H9 (cell line): ENCODE measurements around the gene C1D. TPM values are rescaled to one million over a fixed set of nuclear protein-coding genes. Genes with fewer than 3 reads are reported as not detected.

Source experiments
- DNase-seq: peaks from one replicate; pipeline ENCODE4 v3.0.0-alpha.2; 2017
- H2AFZ ChIP-seq: one replicate; pipeline ENCODE4 v1.6.1; 2013; ENCODE audit warnings: mild to moderate bottlenecking, low read length, control low read depth, moderate library complexity
- H2AK5ac ChIP-seq: 2 replicates; pipeline ENCODE4 v1.6.1; 2013; ENCODE audit warnings: low read length, control low read depth, mixed read lengths; ENCODE audit not compliant: insufficient read length
- H2BK120ac ChIP-seq: one replicate; pipeline ENCODE4 v1.6.1; 2013; ENCODE audit warnings: low read depth, mild to moderate bottlenecking, low read length, control low read depth, inconsistent platforms; ENCODE audit not compliant: poor library complexity, severe bottlenecking
- H2BK12ac ChIP-seq: 2 replicates; pipeline ENCODE4 v1.6.1; 2013; ENCODE audit warnings: low read length, control low read depth, mixed read lengths, low read depth; ENCODE audit not compliant: insufficient read length
- H2BK15ac ChIP-seq: 2 replicates; pipeline ENCODE4 v1.6.1; 2013; ENCODE audit warnings: low read depth, low read length, control low read depth
- H2BK20ac ChIP-seq: one replicate; pipeline ENCODE4 v1.6.1; 2013; ENCODE audit warnings: low read depth, mild to moderate bottlenecking, low read length, control low read depth, inconsistent platforms; ENCODE audit not compliant: poor library complexity, severe bottlenecking
- H2BK5ac ChIP-seq: 2 replicates; pipeline ENCODE4 v1.6.1; 2013; ENCODE audit warnings: low read length, control low read depth, mixed read lengths; ENCODE audit not compliant: insufficient read length
- H3K14ac ChIP-seq: 2 replicates; pipeline ENCODE4 v1.6.1; 2013; ENCODE audit warnings: low read length, control low read depth; ENCODE audit not compliant: insufficient read depth
- H3K18ac ChIP-seq: 2 replicates; pipeline ENCODE4 v1.6.1; 2013; ENCODE audit warnings: low read depth, mild to moderate bottlenecking, mixed read lengths, low read length, control low read depth; ENCODE audit not compliant: insufficient read length
- H3K23ac ChIP-seq: 2 replicates; pipeline ENCODE4 v1.6.1; 2013; ENCODE audit warnings: low read length, control low read depth, mixed read lengths, low read depth; ENCODE audit not compliant: insufficient read length
- H3K23me2 ChIP-seq: 2 replicates; pipeline ENCODE4 v1.6.1; 2013; ENCODE audit warnings: low read depth, mild to moderate bottlenecking, mixed read lengths, low read length, control low read depth; ENCODE audit not compliant: insufficient read length, poor library complexity, severe bottlenecking
- H3K27ac ChIP-seq: 2 replicates; pipeline ENCODE4 v1.5.1; 2013; ENCODE audit warnings: low read length, control low read depth, mixed read lengths, low read depth; ENCODE audit not compliant: insufficient read length
- H3K27me3 ChIP-seq: 2 replicates; pipeline ENCODE4 v1.6.1; 2013; ENCODE audit warnings: low read length, control low read depth, inconsistent platforms; ENCODE audit not compliant: insufficient read depth
- H3K4ac ChIP-seq: 2 replicates; pipeline ENCODE4 v1.6.1; 2013; ENCODE audit warnings: low read depth, mild to moderate bottlenecking, control low read depth, inconsistent platforms, low read length, moderate library complexity
- H3K4me1 ChIP-seq: 2 replicates; pipeline ENCODE4 v1.6.1; 2013; ENCODE audit warnings: low read length, control low read depth, inconsistent platforms; ENCODE audit not compliant: insufficient read depth
- H3K4me2 ChIP-seq: 2 replicates; pipeline ENCODE4 v1.6.1; 2013; ENCODE audit warnings: low read length, control low read depth, mixed read lengths; ENCODE audit not compliant: insufficient read length, insufficient read depth
- H3K56ac ChIP-seq: 2 replicates; pipeline ENCODE4 v1.6.1; 2013; ENCODE audit warnings: low read depth, mild to moderate bottlenecking, mixed read lengths, low read length, control low read depth; ENCODE audit not compliant: insufficient read length
- H3K79me1 ChIP-seq: 2 replicates; pipeline ENCODE4 v1.6.1; 2013; ENCODE audit warnings: low read depth, mild to moderate bottlenecking, moderate library complexity, low read length, control low read depth, inconsistent platforms; ENCODE audit not compliant: insufficient read depth, poor library complexity, severe bottlenecking
- H3K79me2 ChIP-seq: 2 replicates; pipeline ENCODE4 v1.6.1; 2013; ENCODE audit warnings: low read length, control low read depth, inconsistent platforms; ENCODE audit not compliant: insufficient read depth
- H3K9ac ChIP-seq: 2 replicates; pipeline ENCODE4 v1.6.1; 2013; ENCODE audit warnings: low read length, control low read depth, mixed read lengths; ENCODE audit not compliant: insufficient read length; ENCODE audit errors: extremely low read depth
- H3K9me3 ChIP-seq: one replicate; pipeline ENCODE4 v1.6.1; 2013; ENCODE audit warnings: low read depth, low read length, inconsistent platforms; ENCODE audit not compliant: control insufficient read depth
- H3T11ph ChIP-seq: one replicate; pipeline ENCODE4 v1.6.1; 2013; ENCODE audit warnings: mild to moderate bottlenecking, low read length, control low read depth, inconsistent platforms
- H4K20me1 ChIP-seq: one replicate; pipeline ENCODE4 v1.6.1; 2013; ENCODE audit not compliant: control insufficient read depth, insufficient read length, insufficient read depth
- H4K5ac ChIP-seq: 2 replicates; pipeline ENCODE4 v1.6.1; 2013; ENCODE audit warnings: low read depth, mild to moderate bottlenecking, mixed read lengths, low read length, control low read depth; ENCODE audit not compliant: insufficient read length
- H4K8ac ChIP-seq: replicated peaks from 2 replicates; pipeline ENCODE4 v1.6.1; 2013; ENCODE audit warnings: low read length, control low read depth, mixed read lengths, low read depth; ENCODE audit not compliant: insufficient read length
- H4K91ac ChIP-seq: 2 replicates; pipeline ENCODE4 v1.6.1; 2013; ENCODE audit warnings: low read depth, mild to moderate bottlenecking, moderate library complexity, mixed read lengths, low read length, control low read depth; ENCODE audit not compliant: insufficient read length
- H3K27ac Mint-ChIP-seq, 3 experiments: 2 replicates in 2 of 3; 3 replicates in 1 of 3; pipeline ENCODE4 v1.8.0; 2020 to 2021; ENCODE audit warnings: mixed read lengths in 3 of 3, mild to moderate bottlenecking in 1 of 3, moderate library complexity in 1 of 3
- H3K27me3 Mint-ChIP-seq: 2 replicates; pipeline ENCODE4 v1.8.0; 2021; ENCODE audit warnings: low read depth, mild to moderate bottlenecking, moderate library complexity, mixed read lengths
- H3K36me3 Mint-ChIP-seq, 3 experiments: 2 replicates in 2 of 3; 3 replicates in 1 of 3; pipeline ENCODE4 v1.8.0; 2020 to 2021; ENCODE audit warnings: low read depth in 3 of 3, mixed read lengths in 3 of 3; ENCODE audit not compliant: insufficient read depth in 1 of 3
- H3K4me1 Mint-ChIP-seq, 2 experiments: 2 replicates each; pipeline ENCODE4 v1.8.0; 2020; ENCODE audit warnings: mixed read lengths in 2 of 2
- H3K4me3 Mint-ChIP-seq, 2 experiments: 2 replicates in 1 of 2; 3 replicates in 1 of 2; pipeline ENCODE4 v1.8.0; 2020 to 2021; ENCODE audit warnings: mild to moderate bottlenecking in 2 of 2, mixed read lengths in 2 of 2, moderate library complexity in 1 of 2
- H3K9me3 Mint-ChIP-seq, 2 experiments: 2 replicates in 1 of 2; 3 replicates in 1 of 2; pipeline ENCODE4 v1.8.0; 2020; ENCODE audit warnings: mild to moderate bottlenecking in 2 of 2, mixed read lengths in 2 of 2, moderate library complexity in 1 of 2
- WGBS: extraction: QIAGEN DNeasy Blood & Tissue Kit; methylation state at CpG from one replicate; pipeline ENCODE4 v1.1.7; 2013; ENCODE audit warnings: missing lambda C conversion rate, low lambda C conversion rate, mixed read lengths; ENCODE audit not compliant: insufficient read length; ENCODE audit errors: extremely low coverage; 5-methylcytosine and 5-hydroxymethylcytosine counted together
- total RNA-seq: library from RNA; stranded (reverse); gene quantifications from 2 replicates; pipeline ENCODE4 v1.2.1, GENCODE V29; 2021
- TF ChIP-seq, protein P1 (sequence below): fragments of 200-600 bp; sonication (generic); conservative IDR thresholded peaks from 3 replicates; pipeline ENCODE4 v1.8.0; 2021; ENCODE audit warnings: antibody characterized with exemption, mild to moderate bottlenecking

Gene C1D
- total RNA-seq, 1 experiment from 2014 or later: 19.7 TPM

DNA sequence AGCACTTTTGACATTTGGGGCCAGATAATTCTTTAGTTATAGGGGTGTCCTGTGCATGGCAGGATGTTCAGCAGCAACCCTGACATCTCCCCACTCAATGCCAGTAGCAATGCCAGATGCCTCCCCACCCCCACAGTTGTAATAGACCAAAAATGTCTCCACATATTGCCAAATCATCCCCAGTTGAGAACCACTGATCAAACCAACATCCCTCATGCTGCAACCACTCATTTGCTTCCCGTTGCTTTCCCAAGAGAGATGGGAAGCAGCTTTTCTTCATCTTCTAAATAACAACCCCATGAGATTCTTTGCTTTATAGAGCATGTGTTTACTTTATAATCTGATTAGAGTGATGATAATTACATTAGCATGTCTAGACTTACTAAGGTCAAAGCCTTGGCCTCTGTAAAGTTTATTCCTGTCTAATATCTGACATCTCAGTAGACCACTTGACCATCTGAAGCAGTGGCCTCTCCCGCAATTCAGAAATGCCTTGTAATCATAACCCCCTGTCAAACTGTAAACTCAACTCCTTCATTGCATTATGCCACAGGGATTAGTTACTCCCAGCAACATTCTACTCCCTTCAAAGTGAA, 28.7 kb upstream of the C1D start:
- DNase-seq: no peak
- Mint-ChIP-seq H3K27ac (no peak overlapping the region), H3K36me3 (no peaks in the 10 kb centered on the region), H3K4me3 (no peak overlapping the region), H3K9me3 (no peaks in the 10 kb centered on the region), H3K27me3 (peaks cover 13% of the 10 kb centered on the region), H3K4me1 (peaks cover 2 to 6% of the 10 kb centered on the region in 2 experiments; a peak in 2 of 4 replicates)
- Histone ChIP-seq H3K27ac (no peak overlapping the region), H4K8ac (no peak overlapping the region), H2AK5ac (no peak overlapping the region), H3T11ph (no peak overlapping the region), H3K4ac (no peak overlapping the region), H3K4me1 (no peaks in the 10 kb centered on the region), H3K79me2 (no peaks in the 10 kb centered on the region), H2BK15ac (no peak overlapping the region), H3K56ac (no peak overlapping the region), H3K9ac (no peak overlapping the region), H4K91ac (no peak overlapping the region), H3K9me3 (no peaks in the 10 kb centered on the region), H2BK5ac (no peak overlapping the region), H2BK120ac (no peak overlapping the region), H3K27me3 (no peaks in the 10 kb centered on the region), H4K20me1 (no peaks in the 10 kb centered on the region), H2BK20ac (no peak overlapping the region), H2BK12ac (no peak overlapping the region), H2AFZ (no peak overlapping the region), H3K23me2 (no peaks in the 10 kb centered on the region), H3K23ac (no peak overlapping the region), H3K4me2 (no peak overlapping the region), H3K14ac (no peak overlapping the region), H4K5ac (no peak overlapping the region), H3K18ac (no peak overlapping the region), H3K79me1 (no peaks in the 10 kb centered on the region)
- TF ChIP-seq, protein P1, sequence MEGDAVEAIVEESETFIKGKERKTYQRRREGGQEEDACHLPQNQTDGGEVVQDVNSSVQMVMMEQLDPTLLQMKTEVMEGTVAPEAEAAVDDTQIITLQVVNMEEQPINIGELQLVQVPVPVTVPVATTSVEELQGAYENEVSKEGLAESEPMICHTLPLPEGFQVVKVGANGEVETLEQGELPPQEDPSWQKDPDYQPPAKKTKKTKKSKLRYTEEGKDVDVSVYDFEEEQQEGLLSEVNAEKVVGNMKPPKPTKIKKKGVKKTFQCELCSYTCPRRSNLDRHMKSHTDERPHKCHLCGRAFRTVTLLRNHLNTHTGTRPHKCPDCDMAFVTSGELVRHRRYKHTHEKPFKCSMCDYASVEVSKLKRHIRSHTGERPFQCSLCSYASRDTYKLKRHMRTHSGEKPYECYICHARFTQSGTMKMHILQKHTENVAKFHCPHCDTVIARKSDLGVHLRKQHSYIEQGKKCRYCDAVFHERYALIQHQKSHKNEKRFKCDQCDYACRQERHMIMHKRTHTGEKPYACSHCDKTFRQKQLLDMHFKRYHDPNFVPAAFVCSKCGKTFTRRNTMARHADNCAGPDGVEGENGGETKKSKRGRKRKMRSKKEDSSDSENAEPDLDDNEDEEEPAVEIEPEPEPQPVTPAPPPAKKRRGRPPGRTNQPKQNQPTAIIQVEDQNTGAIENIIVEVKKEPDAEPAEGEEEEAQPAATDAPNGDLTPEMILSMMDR: no peak
- WGBS: no CpG with 5 or more reads among the region's 2 CpGs
